Esophagus squamous epithelium (tissue), 4 donors: ENCODE results near the gene C19orf25.

Experiments
- CTCF ChIP-seq, 6 experiments: fragments of 450-650 bp in 4 of 6; fragments of 200-600 bp in 2 of 6; sonication (generic) in 2 of 6; IDR thresholded peaks; one replicate each; pipeline ENCODE4 v1.5.1; 2016 to 2019; ENCODE audit warnings: antibody characterized with exemption in 6 of 6, mild to moderate bottlenecking in 4 of 6, moderate library complexity in 4 of 6
- POLR2A ChIP-seq, 4 donors: fragments of 450-650 bp; IDR thresholded peaks; one replicate each; pipeline ENCODE4 v1.6.1; 2017; ENCODE audit warnings: antibody characterized with exemption in 4 of 4, mild to moderate bottlenecking in 4 of 4, moderate library complexity in 3 of 4

- TF ChIP-seq CTCF (IDR thresholded peaks at IDR 0.05) (no peak), POLR2A (IDR thresholded peaks at IDR 0.05) (no peak)
These were observed 26.0 kb upstream of the C19orf25 start for GRCh38 chr19:1505012-1505411.
